GM12872 (cell line): ENCODE data around the gene JSRP1.

Experiments used
- CTCF ChIP-seq: IDR thresholded peaks from 3 replicates; pipeline ENCODE4 v1.5.1; 2011; ENCODE audit warnings: low read depth, mild to moderate bottlenecking, low read length, moderate library complexity; ENCODE audit not compliant: insufficient read depth

The JSRP1 gene

GRCh38 chr19:2230033-2230531, 26.1 kb downstream of the JSRP1 start:
- TF ChIP-seq CTCF: no peak

GRCh38 chr19:2229103-2230032, 26.8 kb downstream of the JSRP1 start:
- TF ChIP-seq CTCF: no peak

GRCh38 chr19:2228157-2229030, 27.8 kb downstream of the JSRP1 start:
- TF ChIP-seq CTCF: no peak

- TF ChIP-seq CTCF: peak; percentile 39
Observed at GRCh38 chr19:2227415-2228156, 28.6 kb downstream of the JSRP1 start.

GRCh38 chr19:2226840-2227360, 29.3 kb downstream of the JSRP1 start:
- TF ChIP-seq CTCF: no peak

GRCh38 chr19:2226051-2226839, 30.0 kb downstream of the JSRP1 start:
- TF ChIP-seq CTCF: no peak
